ENCODE results near the gene FRMD1.
"Not testable (repeated sequence)": the region's sequence is repeated elsewhere in the genome, so short reads cannot be mapped to it uniquely, and the experiment has no call there.

The FRMD1 gene

DNA sequence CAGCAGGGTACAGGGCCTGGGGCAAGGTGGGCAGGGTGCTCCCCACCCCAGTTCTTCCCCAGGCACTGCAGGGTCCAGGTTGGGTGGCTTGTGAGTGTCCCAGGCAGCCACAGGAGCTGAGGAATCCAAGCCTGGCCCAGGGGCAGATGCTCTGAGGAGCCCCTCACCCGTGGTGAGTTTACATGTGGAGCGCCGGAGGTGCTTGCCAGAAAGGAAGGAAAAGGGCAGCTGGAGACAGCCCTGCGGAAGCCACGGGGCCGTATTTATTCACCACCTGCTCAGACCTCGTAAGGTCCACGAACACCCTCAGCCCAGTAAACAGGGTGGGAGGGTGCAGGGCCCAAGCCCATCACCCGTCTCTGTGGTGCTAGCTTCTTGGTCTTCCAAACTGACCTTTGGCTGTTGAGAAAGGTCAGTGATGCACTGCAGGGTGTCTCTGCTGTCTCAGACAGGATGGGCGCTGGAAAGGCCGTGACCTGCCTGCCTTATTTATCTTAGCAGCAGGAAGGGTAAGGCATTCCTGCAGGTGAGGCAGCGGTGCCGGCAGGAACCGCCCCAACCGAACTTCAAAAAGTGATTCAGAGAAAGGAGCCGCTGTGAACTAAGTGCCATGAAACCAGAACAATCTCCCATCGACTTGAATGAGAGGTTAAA lies 4.0 kb upstream of the FRMD1 start:
- no peaks in the 10 kb centered on the region for H3K9me3 ChIP-seq (ENCODE audit: control extremely low read depth in 1 of 5, control insufficient read depth in 4 of 5, insufficient read depth in 2 of 5, low read depth in 1 of 5, low read length in 4 of 5)
- no peak for DNase-seq
- no peaks in the 10 kb centered on the region for H3K4me1 ChIP-seq (ENCODE audit: control extremely low read depth in 1 of 4, control insufficient read depth in 4 of 4, insufficient read depth in 4 of 4, low read length in 3 of 4)
- H3K27me3 ChIP-seq (replicated peaks in 2 of 5; ENCODE audit: control insufficient read depth in 4 of 5, insufficient read depth in 5 of 5, low read length in 4 of 5): peaks cover 0 to 23% (median 1%) of the 10 kb centered on the region in 5 experiments
- no peak overlapping the region for H3K27ac ChIP-seq (ENCODE audit: insufficient read depth in 1 of 2, low read depth in 1 of 2, low read length in 2 of 2, poor library complexity in 1 of 2, severe bottlenecking in 2 of 2)
- H3K36me3 ChIP-seq (ENCODE audit: control insufficient read depth in 4 of 4, insufficient read depth in 4 of 4, low read length in 3 of 4): no peaks in the 10 kb centered on the region
- no peak overlapping the region for H3K4me3 ChIP-seq (ENCODE audit: control insufficient read depth in 1 of 7, extremely low read depth in 1 of 7, insufficient read depth in 4 of 7, low read depth in 2 of 7, low read length in 6 of 7)
- CTCF ChIA-PET: no interaction called here
- 66% methylated on average over 12 of the region's 17 CpGs for WGBS (ENCODE audit: insufficient coverage)
- POLR2A ChIA-PET: no interaction called here

DNA sequence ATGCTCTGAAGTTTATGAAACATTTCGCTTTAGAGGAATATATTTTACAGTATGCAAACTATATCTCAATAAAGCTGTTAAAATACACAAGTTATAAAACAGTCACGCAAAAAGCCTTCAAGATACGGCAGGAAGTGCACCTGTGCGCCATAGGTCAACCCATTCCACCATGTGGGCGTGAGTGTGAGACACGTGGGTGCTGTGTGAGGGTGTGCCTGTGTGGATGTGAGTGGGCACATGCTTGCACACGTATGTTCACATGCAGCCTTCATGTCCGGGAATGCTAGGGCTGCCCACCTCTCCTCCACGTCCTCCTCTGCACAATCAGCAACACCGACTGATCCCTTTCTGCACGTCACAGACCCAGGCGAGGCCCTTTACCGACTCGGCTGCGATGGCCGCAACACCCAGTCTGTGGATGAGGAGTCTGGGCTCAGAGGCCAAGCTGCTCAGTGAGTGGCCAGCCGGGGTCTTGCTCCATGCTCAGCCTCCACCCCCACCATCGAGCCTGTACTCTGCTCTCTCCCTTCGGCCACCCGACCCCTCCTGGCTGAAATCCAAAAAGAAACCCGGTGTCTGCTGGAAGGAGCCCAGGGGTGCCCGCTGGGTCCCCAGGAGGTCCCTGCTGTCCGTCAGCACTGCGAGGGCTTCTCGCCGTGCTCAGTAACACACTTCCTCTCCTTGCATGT lies 3.0 kb upstream of the FRMD1 start:
- Histone ChIP-seq H3K27me3 (replicated peaks in 2 of 5; ENCODE audit: control insufficient read depth in 4 of 5, insufficient read depth in 5 of 5, low read length in 4 of 5) (peaks cover 0 to 23% (median 1%) of the 10 kb centered on the region in 5 experiments), H3K4me3 (ENCODE audit: control insufficient read depth in 1 of 7, extremely low read depth in 1 of 7, insufficient read depth in 4 of 7, low read depth in 2 of 7, low read length in 6 of 7) (no peak overlapping the region), H3K36me3 (ENCODE audit: control insufficient read depth in 4 of 4, insufficient read depth in 4 of 4, low read length in 3 of 4) (no peaks in the 10 kb centered on the region), H3K9me3 (ENCODE audit: control extremely low read depth in 1 of 5, control insufficient read depth in 4 of 5, insufficient read depth in 2 of 5, low read depth in 1 of 5, low read length in 4 of 5) (peaks cover 0 to under 1% (median 0%) of the 10 kb centered on the region in 5 experiments), H3K4me1 (ENCODE audit: control extremely low read depth in 1 of 4, control insufficient read depth in 4 of 4, insufficient read depth in 4 of 4, low read length in 3 of 4) (no peaks in the 10 kb centered on the region), H3K27ac (ENCODE audit: insufficient read depth in 1 of 2, low read depth in 1 of 2, low read length in 2 of 2, poor library complexity in 1 of 2, severe bottlenecking in 2 of 2) (no peak overlapping the region)
- ChIA-PET CTCF (no interaction called here), POLR2A (no interaction called here)
- DNase-seq: no peak
- WGBS (ENCODE audit: insufficient coverage): 87% methylated on average over 17 of the region's 26 CpGs

DNA sequence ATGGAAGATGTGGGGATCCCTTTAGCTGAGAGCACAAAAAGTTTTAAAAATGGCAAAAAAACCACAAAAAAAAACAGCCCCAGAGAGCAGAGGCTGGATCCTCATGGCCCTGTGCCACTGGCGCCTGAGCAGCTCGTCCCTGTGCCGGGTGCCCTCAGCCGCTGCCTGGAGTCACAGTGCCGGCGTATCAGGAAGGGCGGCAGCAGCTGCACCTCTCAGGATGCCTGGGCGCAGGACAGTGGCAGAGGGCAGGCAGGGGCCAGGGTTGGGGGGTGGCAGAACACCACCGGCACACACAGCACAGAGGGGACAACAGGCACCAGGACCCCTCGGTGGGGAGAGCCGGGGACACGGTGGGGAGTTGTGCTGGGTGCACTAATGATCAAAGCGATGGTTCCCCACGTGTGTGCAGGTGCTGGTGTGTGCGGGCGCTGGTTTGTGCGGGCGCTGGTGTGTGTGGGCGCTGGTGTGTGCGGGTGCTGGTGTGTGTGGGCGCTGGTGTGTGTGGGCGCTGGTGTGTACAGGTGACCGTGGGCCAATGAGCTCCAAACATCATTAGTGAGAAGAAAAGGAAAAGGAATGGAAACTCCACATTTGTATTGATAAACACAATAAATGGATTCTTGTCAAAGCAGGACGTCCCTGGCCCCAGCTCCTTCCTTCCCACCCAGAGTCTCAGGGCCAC lies 1.5 kb upstream of the FRMD1 start:
- WGBS (ENCODE audit: insufficient coverage): 96% methylated on average over 17 of the region's 24 CpGs
- H3K9me3 ChIP-seq (ENCODE audit: control extremely low read depth in 1 of 5, control insufficient read depth in 4 of 5, insufficient read depth in 2 of 5, low read depth in 1 of 5, low read length in 4 of 5): peaks cover 0 to 5% (median 0%) of the 10 kb centered on the region in 5 experiments
- H3K27me3 ChIP-seq (replicated peaks in 2 of 5; ENCODE audit: control insufficient read depth in 4 of 5, insufficient read depth in 5 of 5, low read length in 4 of 5): peaks cover 0 to 23% (median 1%) of the 10 kb centered on the region in 5 experiments
- H3K36me3 ChIP-seq (ENCODE audit: control insufficient read depth in 4 of 4, insufficient read depth in 4 of 4, low read length in 3 of 4): no peaks in the 10 kb centered on the region
- H3K4me3 ChIP-seq (ENCODE audit: control insufficient read depth in 1 of 7, extremely low read depth in 1 of 7, insufficient read depth in 4 of 7, low read depth in 2 of 7, low read length in 6 of 7): no peak overlapping the region
- ChIA-PET POLR2A (no interaction called here), CTCF (no interaction called here)
- no peak for DNase-seq
- no peak overlapping the region for H3K27ac ChIP-seq (ENCODE audit: insufficient read depth in 1 of 2, low read depth in 1 of 2, low read length in 2 of 2, poor library complexity in 1 of 2, severe bottlenecking in 2 of 2)
- no peaks in the 10 kb centered on the region for H3K4me1 ChIP-seq (ENCODE audit: control extremely low read depth in 1 of 4, control insufficient read depth in 4 of 4, insufficient read depth in 4 of 4, low read length in 3 of 4)

DNA sequence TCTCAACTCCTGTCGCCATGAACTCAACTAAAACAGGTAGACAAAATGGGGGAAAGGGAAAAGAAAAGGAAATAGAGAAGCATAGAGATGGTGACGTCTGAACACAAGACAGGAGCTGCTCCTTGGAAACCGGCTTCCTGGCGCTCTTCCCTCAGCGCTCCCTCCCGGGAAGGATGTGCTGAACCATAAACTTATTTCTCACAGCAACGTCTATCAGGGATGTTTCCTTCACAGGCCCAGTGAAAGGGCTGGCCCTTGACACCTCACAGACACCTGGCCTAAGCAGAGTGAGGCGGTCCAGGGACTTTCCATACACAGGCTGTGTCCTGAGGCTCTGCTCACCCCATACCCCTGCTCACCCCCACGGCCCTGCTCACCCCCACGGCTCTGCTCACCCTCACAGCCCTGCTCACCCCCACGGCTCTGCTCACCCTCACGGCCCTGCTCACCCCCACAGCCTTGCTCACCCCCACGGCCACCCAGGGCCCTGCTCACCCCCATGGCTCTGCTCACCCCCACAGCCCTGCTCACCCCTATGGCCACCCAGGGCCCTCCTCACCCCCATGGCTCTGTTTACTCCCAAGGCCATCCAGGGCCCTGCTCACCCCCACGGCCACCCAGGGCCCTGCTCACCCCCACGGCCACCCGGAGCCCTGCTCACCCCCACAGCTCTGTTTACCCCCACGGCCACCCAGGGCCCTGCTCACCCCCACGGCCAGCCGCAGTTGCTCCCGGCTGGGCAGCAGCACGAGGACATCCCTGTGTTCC lies 653 bp downstream of the FRMD1 start:
- peaks cover 0 to 14% (median 2%) of the 10 kb centered on the region in 5 experiments for H3K9me3 ChIP-seq (ENCODE audit: control extremely low read depth in 1 of 5, control insufficient read depth in 4 of 5, insufficient read depth in 2 of 5, low read depth in 1 of 5, low read length in 4 of 5)
- DNase-seq: no peak
- no peak overlapping the region for H3K4me3 ChIP-seq (ENCODE audit: control insufficient read depth in 1 of 7, extremely low read depth in 1 of 7, insufficient read depth in 4 of 7, low read depth in 2 of 7, low read length in 6 of 7)
- no peaks in the 10 kb centered on the region for H3K36me3 ChIP-seq (ENCODE audit: control insufficient read depth in 4 of 4, insufficient read depth in 4 of 4, low read length in 3 of 4)
- WGBS (ENCODE audit: insufficient coverage): 82% methylated on average over 11 of the region's 21 CpGs
- POLR2A ChIA-PET: no interaction called here
- no peaks in the 10 kb centered on the region for H3K4me1 ChIP-seq (ENCODE audit: control extremely low read depth in 1 of 4, control insufficient read depth in 4 of 4, insufficient read depth in 4 of 4, low read length in 3 of 4)
- no peak overlapping the region for H3K27ac ChIP-seq (ENCODE audit: insufficient read depth in 1 of 2, low read depth in 1 of 2, low read length in 2 of 2, poor library complexity in 1 of 2, severe bottlenecking in 2 of 2)
- peaks cover 0 to 10% (median 1%) of the 10 kb centered on the region in 5 experiments for H3K27me3 ChIP-seq (replicated peaks in 2 of 5; ENCODE audit: control insufficient read depth in 4 of 5, insufficient read depth in 5 of 5, low read length in 4 of 5)
- CTCF ChIA-PET: no interaction called here

DNA sequence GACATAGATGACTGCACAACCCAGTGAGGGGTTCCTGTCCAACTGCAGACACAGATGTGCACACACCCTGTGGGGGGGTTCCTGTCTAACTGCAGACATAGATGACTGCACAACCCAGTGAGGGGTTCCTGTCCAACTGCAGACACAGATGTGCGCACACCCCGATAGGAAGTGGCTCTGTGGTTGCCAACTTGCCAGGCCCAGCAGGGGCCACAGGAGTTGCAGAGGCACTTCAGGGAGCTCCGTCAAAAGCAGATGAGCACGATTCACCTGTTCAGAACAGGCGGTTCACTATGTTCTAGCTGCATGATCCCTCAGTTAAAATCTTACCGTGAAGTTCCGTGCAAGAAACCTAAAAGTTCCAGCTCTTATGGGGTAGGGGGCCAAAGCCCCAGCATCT lies 1.6 kb downstream of the FRMD1 start:
- CTCF ChIA-PET; H3K4me3 ChIP-seq (ENCODE audit: control insufficient read depth in 1 of 7, extremely low read depth in 1 of 7, insufficient read depth in 4 of 7, low read depth in 2 of 7, low read length in 6 of 7); H3K27ac ChIP-seq (ENCODE audit: insufficient read depth in 1 of 2, low read depth in 1 of 2, low read length in 2 of 2, poor library complexity in 1 of 2, severe bottlenecking in 2 of 2); H3K4me1 ChIP-seq (ENCODE audit: control extremely low read depth in 1 of 4, control insufficient read depth in 4 of 4, insufficient read depth in 4 of 4, low read length in 3 of 4); H3K27me3 ChIP-seq (replicated peaks in 2 of 5; ENCODE audit: control insufficient read depth in 4 of 5, insufficient read depth in 5 of 5, low read length in 4 of 5); POLR2A ChIA-PET; H3K36me3 ChIP-seq (ENCODE audit: control insufficient read depth in 4 of 4, insufficient read depth in 4 of 4, low read length in 3 of 4); DNase-seq: not testable (repeated sequence)
- WGBS (ENCODE audit: insufficient coverage): 90% methylated on average over 7 of the region's 7 CpGs
- H3K9me3 ChIP-seq (ENCODE audit: control extremely low read depth in 1 of 5, control insufficient read depth in 4 of 5, insufficient read depth in 2 of 5, low read depth in 1 of 5, low read length in 4 of 5): peaks cover 0 to 14% (median 2%) of the 10 kb centered on the region in 5 experiments

DNA sequence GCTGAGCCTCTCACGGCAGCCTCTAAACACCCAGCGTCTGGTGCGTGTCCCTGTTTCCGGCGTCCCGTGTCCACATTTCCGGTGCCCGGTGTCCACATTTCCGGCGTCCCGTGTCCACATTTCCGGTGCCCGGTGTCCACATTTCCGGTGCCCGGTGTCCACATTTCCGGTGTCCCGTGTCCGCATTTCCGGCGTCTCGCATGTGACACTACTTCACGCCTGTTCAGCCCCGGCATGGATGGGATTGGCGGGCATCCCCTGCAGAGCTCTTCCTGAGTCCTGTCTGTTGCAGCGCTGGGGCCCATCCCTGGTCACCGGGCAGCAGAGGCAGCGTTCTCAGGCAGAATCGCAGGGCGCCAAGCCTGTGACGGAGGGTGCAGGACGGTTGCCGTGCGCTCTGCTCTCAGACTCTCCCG lies 3.2 kb downstream of the FRMD1 start:
- 95% methylated on average over 34 of the region's 34 CpGs for WGBS (ENCODE audit: insufficient coverage)
- Histone ChIP-seq H3K4me3 (ENCODE audit: control insufficient read depth in 1 of 7, extremely low read depth in 1 of 7, insufficient read depth in 4 of 7, low read depth in 2 of 7, low read length in 6 of 7) (no peak overlapping the region), H3K4me1 (ENCODE audit: control extremely low read depth in 1 of 4, control insufficient read depth in 4 of 4, insufficient read depth in 4 of 4, low read length in 3 of 4) (no peaks in the 10 kb centered on the region), H3K36me3 (ENCODE audit: control insufficient read depth in 4 of 4, insufficient read depth in 4 of 4, low read length in 3 of 4) (no peaks in the 10 kb centered on the region), H3K27me3 (replicated peaks in 2 of 5; ENCODE audit: control insufficient read depth in 4 of 5, insufficient read depth in 5 of 5, low read length in 4 of 5) (peaks cover 0 to 4% (median 0%) of the 10 kb centered on the region in 5 experiments), H3K9me3 (ENCODE audit: control extremely low read depth in 1 of 5, control insufficient read depth in 4 of 5, insufficient read depth in 2 of 5, low read depth in 1 of 5, low read length in 4 of 5) (peaks cover 0 to 14% (median 2%) of the 10 kb centered on the region in 5 experiments), H3K27ac (ENCODE audit: insufficient read depth in 1 of 2, low read depth in 1 of 2, low read length in 2 of 2, poor library complexity in 1 of 2, severe bottlenecking in 2 of 2) (no peak overlapping the region)
- POLR2A ChIA-PET: no interaction called here
- DNase-seq: no peak
- CTCF ChIA-PET: no interaction called here

Measured in common myeloid progenitor, CD34-positive (primary cell).